ENCODE measurements around the gene GJB1. TPM values are rescaled to one million over a fixed set of nuclear protein-coding genes. Genes with fewer than 3 reads are reported as not detected.

The GJB1 gene
- polyA plus RNA-seq, 3 donors, result not detected

- intact Hi-C loops (cut with micrococcal nuclease), result no loop called here
- H3K9me3 Mint-ChIP-seq, result peaks cover 0 to 6% (median 0%) of the 10 kb centered on the region in 7 donors
- H3K9ac ChIP-seq (ENCODE audit: insufficient read depth, low read length, poor library complexity, severe bottlenecking), result no peak overlapping the region
- no peaks in the 10 kb centered on the region for H3K4me1 Mint-ChIP-seq
- H3K79me2 ChIP-seq (ENCODE audit: insufficient read depth, low read length), result no peaks in the 10 kb centered on the region
- no peaks in the 10 kb centered on the region for H3K27me3 ChIP-seq (ENCODE audit: control insufficient read depth in 2 of 2, insufficient read depth in 2 of 2, low read length in 2 of 2)
- no peak overlapping the region for H3K4me3 ChIP-seq (replicated peaks in 1 of 3; ENCODE audit: low read depth in 2 of 3, low read length in 3 of 3)
- H2AFZ ChIP-seq (ENCODE audit: insufficient read depth, low read depth, low read length, poor library complexity, severe bottlenecking), result no peak overlapping the region
- no peak overlapping the region for H3K27ac ChIP-seq (ENCODE audit: low read depth in 1 of 2, low read length in 2 of 2)
- TF ChIP-seq CTCF (IDR thresholded peaks at IDR 0.05), result no peak
- H3K4me1 ChIP-seq (ENCODE audit: control insufficient read depth in 1 of 2, insufficient read depth in 2 of 2, low read length in 2 of 2), result no peaks in the 10 kb centered on the region
- no peaks in the 10 kb centered on the region for H4K20me1 ChIP-seq (ENCODE audit: insufficient read depth, low read length)
- no peak for DNase-seq
- H3K27me3 Mint-ChIP-seq (ENCODE audit: low read depth in 3 of 3), result peaks cover 2 to 11% (median 11%) of the 10 kb centered on the region in 3 donors
- H3K36me3 ChIP-seq (replicated peaks in 1 of 2; ENCODE audit: control insufficient read depth in 1 of 2, insufficient read depth in 2 of 2, low read length in 2 of 2), result no peaks in the 10 kb centered on the region
- H3K4me2 ChIP-seq (replicated peaks; ENCODE audit: extremely low read depth, low read length, poor library complexity, severe bottlenecking), result no peak overlapping the region
- no peak overlapping the region for H3K4me3 Mint-ChIP-seq
- H3K36me3 Mint-ChIP-seq, result no peaks in the 10 kb centered on the region
- peak overlapping the region in 1 of 7 donors; percentile 20 for H3K27ac Mint-ChIP-seq
- H3K9me3 ChIP-seq (replicated peaks in 1 of 2; ENCODE audit: control insufficient read depth in 1 of 2, insufficient read depth in 1 of 2, low read length in 2 of 2), result no peaks in the 10 kb centered on the region
- WGBS (ENCODE audit: insufficient coverage), result 100% methylated on average over 1 of the region's 3 CpGs
These were observed 12.2 kb upstream of the GJB1 start for GRCh38 chrX:71210816-71211215.

GRCh38 chrX:71212536-71212935 lies 10.5 kb upstream of the GJB1 start:
- no peak overlapping the region for H3K27ac Mint-ChIP-seq
- no CpG with 5 or more reads among the region's 5 CpGs for WGBS (ENCODE audit: insufficient coverage)
- H3K4me1 ChIP-seq (ENCODE audit: control insufficient read depth in 1 of 2, insufficient read depth in 2 of 2, low read length in 2 of 2), result no peaks in the 10 kb centered on the region

More at GRCh38 chrX:71212536-71212935, 10.5 kb upstream of the GJB1 start:
- Histone ChIP-seq H4K20me1 (ENCODE audit: insufficient read depth, low read length) (no peaks in the 10 kb centered on the region), H3K36me3 (replicated peaks in 1 of 2; ENCODE audit: control insufficient read depth in 1 of 2, insufficient read depth in 2 of 2, low read length in 2 of 2) (no peaks in the 10 kb centered on the region), H2AFZ (ENCODE audit: insufficient read depth, low read depth, low read length, poor library complexity, severe bottlenecking) (no peak overlapping the region), H3K9me3 (replicated peaks in 1 of 2; ENCODE audit: control insufficient read depth in 1 of 2, insufficient read depth in 1 of 2, low read length in 2 of 2) (no peaks in the 10 kb centered on the region), H3K27ac (ENCODE audit: low read depth in 1 of 2, low read length in 2 of 2) (no peak overlapping the region), H3K4me2 (replicated peaks; ENCODE audit: extremely low read depth, low read length, poor library complexity, severe bottlenecking) (no peak overlapping the region), H3K4me3 (replicated peaks in 1 of 3; ENCODE audit: low read depth in 2 of 3, low read length in 3 of 3) (no peak overlapping the region), H3K9ac (ENCODE audit: insufficient read depth, low read length, poor library complexity, severe bottlenecking) (no peak overlapping the region), H3K27me3 (ENCODE audit: control insufficient read depth in 2 of 2, insufficient read depth in 2 of 2, low read length in 2 of 2) (no peaks in the 10 kb centered on the region), H3K79me2 (ENCODE audit: insufficient read depth, low read length) (no peaks in the 10 kb centered on the region)
- intact Hi-C loops (cut with micrococcal nuclease), result no loop called here
- no peak for TF ChIP-seq CTCF (IDR thresholded peaks at IDR 0.05)
- H3K9me3 Mint-ChIP-seq, result peaks cover 0 to 6% (median 0%) of the 10 kb centered on the region in 7 donors
- no peaks in the 10 kb centered on the region for H3K36me3 Mint-ChIP-seq
- DNase-seq, result no peak
- no peaks in the 10 kb centered on the region for H3K4me1 Mint-ChIP-seq
- H3K4me3 Mint-ChIP-seq, result no peak overlapping the region
- H3K27me3 Mint-ChIP-seq (ENCODE audit: low read depth in 3 of 3), result peaks cover 2 to 11% (median 10%) of the 10 kb centered on the region in 3 donors
